Measurements from ENCODE around the gene VSTM2L. TPM values are rescaled to one million over a fixed set of nuclear protein-coding genes. Genes with fewer than 3 reads are reported as not detected.
A peak's percentile ranks its signal among the peaks of the same experiment; 100 is the strongest.

Gene VSTM2L
- total and polyA plus RNA-seq, 2 of the 13 experiments (the other 11 are each of a cell fraction or from before 2014, with no cell fraction given) = not detected

DNA sequence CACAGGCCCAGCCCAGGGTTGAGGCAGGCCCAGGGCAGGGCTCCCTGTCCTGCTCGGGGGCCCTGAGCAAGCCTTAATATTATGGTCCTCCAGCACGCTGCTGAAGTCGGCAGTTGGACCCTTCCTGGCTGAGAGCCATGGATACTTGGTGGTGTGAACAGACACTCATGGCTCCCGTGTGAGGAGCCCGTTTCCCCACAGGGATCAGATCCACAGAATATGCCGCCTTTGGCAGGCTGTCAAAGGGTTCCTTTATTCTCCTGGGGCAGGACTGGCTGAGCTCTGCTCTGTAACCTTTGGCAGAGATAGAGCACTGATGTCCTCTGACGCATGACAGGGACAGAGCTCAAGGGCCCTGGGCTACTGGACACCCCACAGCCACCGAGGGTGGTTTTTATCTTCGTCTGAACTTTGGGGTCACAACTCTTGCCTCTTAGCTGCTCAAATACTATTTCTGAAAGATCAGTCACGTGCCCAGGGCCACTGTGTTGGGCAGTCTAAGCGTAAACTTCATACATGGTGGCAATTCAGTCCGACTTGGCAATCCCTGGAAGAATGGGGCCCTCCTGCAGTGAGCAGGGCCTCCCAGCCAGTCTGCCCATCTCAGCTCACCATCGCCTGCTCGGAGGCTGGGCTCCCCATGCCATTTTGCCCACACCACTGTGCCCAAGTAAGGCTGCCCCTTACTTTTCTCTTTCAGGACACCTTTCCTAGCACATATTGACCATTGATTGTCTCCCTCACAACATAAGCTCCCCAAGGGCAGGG is 81.3 kb downstream of the VSTM2L start (continued):
- TF ChIP-seq, protein P1, sequence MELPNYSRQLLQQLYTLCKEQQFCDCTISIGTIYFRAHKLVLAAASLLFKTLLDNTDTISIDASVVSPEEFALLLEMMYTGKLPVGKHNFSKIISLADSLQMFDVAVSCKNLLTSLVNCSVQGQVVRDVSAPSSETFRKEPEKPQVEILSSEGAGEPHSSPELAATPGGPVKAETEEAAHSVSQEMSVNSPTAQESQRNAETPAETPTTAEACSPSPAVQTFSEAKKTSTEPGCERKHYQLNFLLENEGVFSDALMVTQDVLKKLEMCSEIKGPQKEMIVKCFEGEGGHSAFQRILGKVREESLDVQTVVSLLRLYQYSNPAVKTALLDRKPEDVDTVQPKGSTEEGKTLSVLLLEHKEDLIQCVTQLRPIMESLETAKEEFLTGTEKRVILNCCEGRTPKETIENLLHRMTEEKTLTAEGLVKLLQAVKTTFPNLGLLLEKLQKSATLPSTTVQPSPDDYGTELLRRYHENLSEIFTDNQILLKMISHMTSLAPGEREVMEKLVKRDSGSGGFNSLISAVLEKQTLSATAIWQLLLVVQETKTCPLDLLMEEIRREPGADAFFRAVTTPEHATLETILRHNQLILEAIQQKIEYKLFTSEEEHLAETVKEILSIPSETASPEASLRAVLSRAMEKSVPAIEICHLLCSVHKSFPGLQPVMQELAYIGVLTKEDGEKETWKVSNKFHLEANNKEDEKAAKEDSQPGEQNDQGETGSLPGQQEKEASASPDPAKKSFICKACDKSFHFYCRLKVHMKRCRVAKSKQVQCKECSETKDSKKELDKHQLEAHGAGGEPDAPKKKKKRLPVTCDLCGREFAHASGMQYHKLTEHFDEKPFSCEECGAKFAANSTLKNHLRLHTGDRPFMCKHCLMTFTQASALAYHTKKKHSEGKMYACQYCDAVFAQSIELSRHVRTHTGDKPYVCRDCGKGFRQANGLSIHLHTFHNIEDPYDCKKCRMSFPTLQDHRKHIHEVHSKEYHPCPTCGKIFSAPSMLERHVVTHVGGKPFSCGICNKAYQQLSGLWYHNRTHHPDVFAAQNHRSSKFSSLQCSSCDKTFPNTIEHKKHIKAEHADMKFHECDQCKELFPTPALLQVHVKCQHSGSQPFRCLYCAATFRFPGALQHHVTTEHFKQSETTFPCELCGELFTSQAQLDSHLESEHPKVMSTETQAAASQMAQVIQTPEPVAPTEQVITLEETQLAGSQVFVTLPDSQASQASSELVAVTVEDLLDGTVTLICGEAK (IDR thresholded peaks at IDR 0.05) = no peak
- TF ChIP-seq, protein P1 (CRISPR knock-in tag; IDR thresholded peaks at IDR 0.05) = no peak
- TF ChIP-seq, protein P2, sequence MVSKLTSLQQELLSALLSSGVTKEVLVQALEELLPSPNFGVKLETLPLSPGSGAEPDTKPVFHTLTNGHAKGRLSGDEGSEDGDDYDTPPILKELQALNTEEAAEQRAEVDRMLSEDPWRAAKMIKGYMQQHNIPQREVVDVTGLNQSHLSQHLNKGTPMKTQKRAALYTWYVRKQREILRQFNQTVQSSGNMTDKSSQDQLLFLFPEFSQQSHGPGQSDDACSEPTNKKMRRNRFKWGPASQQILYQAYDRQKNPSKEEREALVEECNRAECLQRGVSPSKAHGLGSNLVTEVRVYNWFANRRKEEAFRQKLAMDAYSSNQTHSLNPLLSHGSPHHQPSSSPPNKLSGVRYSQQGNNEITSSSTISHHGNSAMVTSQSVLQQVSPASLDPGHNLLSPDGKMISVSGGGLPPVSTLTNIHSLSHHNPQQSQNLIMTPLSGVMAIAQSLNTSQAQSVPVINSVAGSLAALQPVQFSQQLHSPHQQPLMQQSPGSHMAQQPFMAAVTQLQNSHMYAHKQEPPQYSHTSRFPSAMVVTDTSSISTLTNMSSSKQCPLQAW (CRISPR knock-in tag; IDR thresholded peaks at IDR 0.05) = 0 out of 2 replicates have a peak, but pooled peaks have one; percentile 42
- no peak for TF ChIP-seq GABPA (IDR thresholded peaks at IDR 0.05; ENCODE audit: low read depth, low read length)
- no peak for TF ChIP-seq GABPA (CRISPR knock-in tag; IDR thresholded peaks at IDR 0.05; ENCODE audit: low read depth)
- no peak for TF ChIP-seq MAFG (CRISPR knock-in tag; IDR thresholded peaks at IDR 0.05)
- peak; percentile 76 for TF ChIP-seq HNF4G (IDR thresholded peaks at IDR 0.05; ENCODE audit: borderline replicate concordance, low read depth, low read length)
- TF ChIP-seq HNF4G (CRISPR knock-in tag; IDR thresholded peaks at IDR 0.05; ENCODE audit: borderline replicate concordance, low read depth) = no peak; the same call in 1 of the 2 replicates
- TF ChIP-seq, protein P3, sequence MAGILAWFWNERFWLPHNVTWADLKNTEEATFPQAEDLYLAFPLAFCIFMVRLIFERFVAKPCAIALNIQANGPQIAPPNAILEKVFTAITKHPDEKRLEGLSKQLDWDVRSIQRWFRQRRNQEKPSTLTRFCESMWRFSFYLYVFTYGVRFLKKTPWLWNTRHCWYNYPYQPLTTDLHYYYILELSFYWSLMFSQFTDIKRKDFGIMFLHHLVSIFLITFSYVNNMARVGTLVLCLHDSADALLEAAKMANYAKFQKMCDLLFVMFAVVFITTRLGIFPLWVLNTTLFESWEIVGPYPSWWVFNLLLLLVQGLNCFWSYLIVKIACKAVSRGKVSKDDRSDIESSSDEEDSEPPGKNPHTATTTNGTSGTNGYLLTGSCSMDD (CRISPR knock-in tag; IDR thresholded peaks at IDR 0.05) = no peak
- TF ChIP-seq, protein P4, sequence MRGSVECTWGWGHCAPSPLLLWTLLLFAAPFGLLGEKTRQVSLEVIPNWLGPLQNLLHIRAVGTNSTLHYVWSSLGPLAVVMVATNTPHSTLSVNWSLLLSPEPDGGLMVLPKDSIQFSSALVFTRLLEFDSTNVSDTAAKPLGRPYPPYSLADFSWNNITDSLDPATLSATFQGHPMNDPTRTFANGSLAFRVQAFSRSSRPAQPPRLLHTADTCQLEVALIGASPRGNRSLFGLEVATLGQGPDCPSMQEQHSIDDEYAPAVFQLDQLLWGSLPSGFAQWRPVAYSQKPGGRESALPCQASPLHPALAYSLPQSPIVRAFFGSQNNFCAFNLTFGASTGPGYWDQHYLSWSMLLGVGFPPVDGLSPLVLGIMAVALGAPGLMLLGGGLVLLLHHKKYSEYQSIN (CRISPR knock-in tag; IDR thresholded peaks at IDR 0.05; ENCODE audit: borderline replicate concordance) = no peak
- TF ChIP-seq ARNT (IDR thresholded peaks at IDR 0.05) = no peak
- no peak for TF ChIP-seq ZSCAN20 (CRISPR knock-in tag; IDR thresholded peaks at IDR 0.05; ENCODE audit: borderline replicate concordance)
- no peak for TF ChIP-seq HHEX (CRISPR knock-in tag; IDR thresholded peaks at IDR 0.05)
- TF ChIP-seq SCMH1 (CRISPR knock-in tag; IDR thresholded peaks at IDR 0.05; ENCODE audit: borderline replicate concordance) = no peak
- no peak for TF ChIP-seq ZFP36 (IDR thresholded peaks at IDR 0.05; ENCODE audit: borderline replicate concordance, low read depth, low read length, partially characterized antibody)
- peak; percentile 90 for TF ChIP-seq ZNF772 (CRISPR knock-in tag; IDR thresholded peaks at IDR 0.05)
- 0 out of 2 replicates have a peak, but pooled peaks have one; percentile 10 for TF ChIP-seq CEBPB (IDR thresholded peaks at IDR 0.05; ENCODE audit: borderline replicate concordance, low read depth, low read length)

All from HepG2 (cell line).